Right hindlimb (tissue), 1 donor: Measurements from ENCODE around the gene ZNF616.
"Not testable (repeated sequence)": the region's sequence is repeated elsewhere in the genome, so short reads cannot be mapped to it uniquely, and the experiment has no call there.

ENCODE experiments used
- DNase-seq: peaks from one replicate; pipeline ENCODE4 v3.0.0-alpha.2; 2018

The ZNF616 gene

GRCh38 chr19:52102782-52103181 lies 37.0 kb downstream of the ZNF616 start:
- DNase-seq: no peak

GRCh38 chr19:52101866-52102562 lies 37.7 kb downstream of the ZNF616 start:
- no peak for DNase-seq

GRCh38 chr19:52099497-52100138 lies 40.1 kb downstream of the ZNF616 start:
- DNase-seq: no peak

GRCh38 chr19:52096416-52096815 lies 43.3 kb downstream of the ZNF616 start:
- not testable (repeated sequence) for DNase-seq

GRCh38 chr19:52095172-52096014 lies 44.3 kb downstream of the ZNF616 start, which contains the start of gene ZNF841:
TSS of gene ZNF841 (minus strand) at chr19:52095765. CDS start at chr19:52084801, 10,964 bp downstream.
- peak; percentile 97 for DNase-seq

- no peak for DNase-seq
These were observed 45.1 kb downstream of the ZNF616 start for GRCh38 chr19:52094526-52095130.

GRCh38 chr19:52086481-52086880 lies 53.3 kb downstream of the ZNF616 start:
- no peak for DNase-seq

GRCh38 chr19:52070496-52070895 lies 69.2 kb downstream of the ZNF616 start:
- DNase-seq: no peak

GRCh38 chr19:52069653-52070052 lies 70.1 kb downstream of the ZNF616 start:
- DNase-seq: no peak

GRCh38 chr19:52066258-52066863 lies 73.4 kb downstream of the ZNF616 start:
- no peak for DNase-seq

- no peak for DNase-seq
These were observed 74.3 kb downstream of the ZNF616 start for GRCh38 chr19:52065399-52065798.
